NCI-H69 (cell line): Measurements from ENCODE around the gene TP53BP1.
"Not testable (repeated sequence)": the region's sequence is repeated elsewhere in the genome, so short reads cannot be mapped to it uniquely, and the experiment has no call there.

ENCODE experiments used
- DNase-seq: peaks from one replicate; lab custom pipeline; 2025; lab: John Stamatoyannopoulos, UW

The TP53BP1 gene

GRCh38 chr15:43412096-43412495 is 80.9 kb downstream of the TP53BP1 start:
- DNase-seq, result no peak

GRCh38 chr15:43410572-43411214 is 82.3 kb downstream of the TP53BP1 start:
- no peak for DNase-seq

- peak; percentile 57 for DNase-seq
Observed at GRCh38 chr15:43408789-43409188, 84.2 kb downstream of the TP53BP1 start.

GRCh38 chr15:43406808-43407207 is 86.1 kb downstream of the TP53BP1 start:
- DNase-seq, result no peak

GRCh38 chr15:43406189-43406588 is 86.8 kb downstream of the TP53BP1 start:
- no peak for DNase-seq

- no peak for DNase-seq
Observed at GRCh38 chr15:43404130-43404529, 88.8 kb downstream of the TP53BP1 start.

- no peak for DNase-seq
Observed at GRCh38 chr15:43403616-43404015, 89.3 kb downstream of the TP53BP1 start.

GRCh38 chr15:43402255-43402654 is 90.7 kb downstream of the TP53BP1 start:
- no peak for DNase-seq

- not testable (repeated sequence) for DNase-seq
Observed at GRCh38 chr15:43393592-43393991, 99.4 kb downstream of the TP53BP1 start.

GRCh38 chr15:43390723-43391122 is 102.2 kb downstream of the TP53BP1 start:
- no peak for DNase-seq

GRCh38 chr15:43383070-43383469 is 109.9 kb downstream of the TP53BP1 start:
- no peak for DNase-seq

- no peak for DNase-seq
Observed at GRCh38 chr15:43382310-43382709, 110.6 kb downstream of the TP53BP1 start.

GRCh38 chr15:43378601-43379000 is 114.4 kb downstream of the TP53BP1 start:
- no peak for DNase-seq

- peak; percentile 69 for DNase-seq
Observed at GRCh38 chr15:43376017-43376705, 116.8 kb downstream of the TP53BP1 start.

GRCh38 chr15:43370975-43371974 is 121.7 kb downstream of the TP53BP1 start, which contains the start of the genes TUBGCP4 and ZSCAN29:
Gene TUBGCP4, plus strand, starts transcription at chr15:43371101. Its CDS starts 254 bp downstream, at chr15:43371355.
Gene ZSCAN29, minus strand, starts transcription at chr15:43371043. Its CDS starts 1,130 bp downstream, at chr15:43369913.
- DNase-seq, result peak; percentile 93

- peak; percentile 69 for DNase-seq
Observed at GRCh38 chr15:43370310-43370974, 122.5 kb downstream of the TP53BP1 start.

- peak; percentile 6 for DNase-seq
Observed at GRCh38 chr15:43361313-43361903, 131.5 kb downstream of the TP53BP1 start.

GRCh38 chr15:43360821-43361220 is 132.1 kb downstream of the TP53BP1 start:
- DNase-seq, result no peak
